Measurements from ENCODE around the gene GNG4.

DNA sequence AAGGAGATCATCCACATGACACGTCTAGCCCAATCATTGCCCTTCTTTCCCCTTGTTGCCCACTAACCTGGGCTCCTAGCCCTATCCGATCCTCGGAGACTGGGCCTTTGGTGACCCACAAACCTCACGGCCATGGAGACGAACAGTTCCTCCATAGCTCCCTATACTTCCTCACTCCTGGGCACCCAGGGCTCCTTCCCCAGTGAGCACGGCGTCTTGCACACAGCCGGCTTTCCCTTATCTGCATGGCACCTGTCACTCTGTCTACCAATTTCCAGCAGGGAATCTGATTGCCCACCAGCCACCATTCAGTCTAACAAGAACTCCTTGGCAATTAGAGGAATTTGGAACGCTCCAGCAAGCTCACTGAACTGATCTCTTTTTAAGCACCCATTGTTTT is 3.1 kb downstream of the GNG4 start:
- no peak for TF ChIP-seq POLR2A (IDR thresholded peaks at IDR 0.05; ENCODE audit: extremely low read depth, insufficient read length)
- TF ChIP-seq, protein P1, sequence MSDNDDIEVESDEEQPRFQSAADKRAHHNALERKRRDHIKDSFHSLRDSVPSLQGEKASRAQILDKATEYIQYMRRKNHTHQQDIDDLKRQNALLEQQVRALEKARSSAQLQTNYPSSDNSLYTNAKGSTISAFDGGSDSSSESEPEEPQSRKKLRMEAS (IDR thresholded peaks at IDR 0.05; ENCODE audit: low read depth, low read length), result no peak
- TF ChIP-seq, protein P2, sequence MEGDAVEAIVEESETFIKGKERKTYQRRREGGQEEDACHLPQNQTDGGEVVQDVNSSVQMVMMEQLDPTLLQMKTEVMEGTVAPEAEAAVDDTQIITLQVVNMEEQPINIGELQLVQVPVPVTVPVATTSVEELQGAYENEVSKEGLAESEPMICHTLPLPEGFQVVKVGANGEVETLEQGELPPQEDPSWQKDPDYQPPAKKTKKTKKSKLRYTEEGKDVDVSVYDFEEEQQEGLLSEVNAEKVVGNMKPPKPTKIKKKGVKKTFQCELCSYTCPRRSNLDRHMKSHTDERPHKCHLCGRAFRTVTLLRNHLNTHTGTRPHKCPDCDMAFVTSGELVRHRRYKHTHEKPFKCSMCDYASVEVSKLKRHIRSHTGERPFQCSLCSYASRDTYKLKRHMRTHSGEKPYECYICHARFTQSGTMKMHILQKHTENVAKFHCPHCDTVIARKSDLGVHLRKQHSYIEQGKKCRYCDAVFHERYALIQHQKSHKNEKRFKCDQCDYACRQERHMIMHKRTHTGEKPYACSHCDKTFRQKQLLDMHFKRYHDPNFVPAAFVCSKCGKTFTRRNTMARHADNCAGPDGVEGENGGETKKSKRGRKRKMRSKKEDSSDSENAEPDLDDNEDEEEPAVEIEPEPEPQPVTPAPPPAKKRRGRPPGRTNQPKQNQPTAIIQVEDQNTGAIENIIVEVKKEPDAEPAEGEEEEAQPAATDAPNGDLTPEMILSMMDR (IDR thresholded peaks at IDR 0.05; ENCODE audit: low read depth, low read length), result no peak
